Stimulated activated CD4-positive, alpha-beta T cell treated with anti-CD3 and anti-CD28 coated beads, Interleukin-1b, Interleukin-23, amount 100 ng/mL, for 4 hours (primary cell): Measurements from ENCODE around the gene ARL16.

Source experiments
- DNase-seq, 2 donors: peaks; one replicate each; pipeline ENCODE4 v3.0.0-alpha.2; 2020; ENCODE audit warnings: low read depth in 2 of 2

Gene ARL16, protein sequence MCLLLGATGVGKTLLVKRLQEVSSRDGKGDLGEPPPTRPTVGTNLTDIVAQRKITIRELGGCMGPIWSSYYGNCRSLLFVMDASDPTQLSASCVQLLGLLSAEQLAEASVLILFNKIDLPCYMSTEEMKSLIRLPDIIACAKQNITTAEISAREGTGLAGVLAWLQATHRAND

DNA sequence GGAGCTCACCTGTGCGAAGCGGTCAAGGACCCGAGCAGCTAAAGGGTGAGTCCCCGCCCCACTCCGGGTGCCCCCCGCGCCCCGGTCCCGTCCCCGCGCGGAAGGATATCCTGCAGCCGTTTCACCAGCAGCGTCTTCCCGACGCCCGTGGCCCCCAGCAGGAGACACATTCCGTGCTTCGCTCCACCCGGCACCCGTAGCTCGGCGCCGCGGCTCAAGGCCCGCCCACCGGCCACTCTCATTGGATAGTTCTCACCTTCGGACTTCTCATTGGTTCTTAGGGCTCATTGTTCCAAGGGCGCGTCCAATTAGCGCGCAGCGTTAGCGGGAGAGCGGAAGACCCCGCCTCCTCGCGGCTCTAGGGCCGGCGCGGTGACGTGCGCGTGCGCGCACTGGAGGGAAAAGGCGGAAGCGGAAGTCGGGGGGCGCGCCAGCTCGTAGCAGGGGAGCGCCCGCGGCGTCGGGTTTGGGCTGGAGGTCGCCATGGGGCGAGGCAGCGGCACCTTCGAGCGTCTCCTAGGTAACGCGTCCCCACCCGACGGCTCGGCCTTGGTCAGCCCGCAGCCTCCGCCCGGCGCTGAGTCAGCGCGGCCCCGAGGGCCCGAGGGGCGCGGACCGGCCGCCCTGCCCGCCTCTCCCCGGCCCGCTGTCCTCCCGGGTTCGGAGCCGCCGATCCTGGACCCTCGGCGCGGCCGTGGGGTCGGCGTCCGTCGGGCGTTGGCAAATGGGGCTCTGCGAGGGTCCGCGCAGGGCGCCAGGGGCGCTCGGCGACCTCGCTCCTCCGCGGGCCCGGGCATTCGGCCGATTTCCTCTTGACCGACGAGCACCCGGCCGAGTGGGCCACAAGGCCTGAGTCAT, at the start of gene ARL16, which contains the start of gene HGS:
TSS of gene ARL16 (minus strand) at position 214 of the 858 bp plus-strand sequence. CDS start at position 170, 44 bp downstream.
TSS of gene HGS (plus strand) at position 428 of the 858 bp plus-strand sequence. CDS start at position 484, 56 bp downstream.
- DNase-seq: peak; percentile 94

DNA sequence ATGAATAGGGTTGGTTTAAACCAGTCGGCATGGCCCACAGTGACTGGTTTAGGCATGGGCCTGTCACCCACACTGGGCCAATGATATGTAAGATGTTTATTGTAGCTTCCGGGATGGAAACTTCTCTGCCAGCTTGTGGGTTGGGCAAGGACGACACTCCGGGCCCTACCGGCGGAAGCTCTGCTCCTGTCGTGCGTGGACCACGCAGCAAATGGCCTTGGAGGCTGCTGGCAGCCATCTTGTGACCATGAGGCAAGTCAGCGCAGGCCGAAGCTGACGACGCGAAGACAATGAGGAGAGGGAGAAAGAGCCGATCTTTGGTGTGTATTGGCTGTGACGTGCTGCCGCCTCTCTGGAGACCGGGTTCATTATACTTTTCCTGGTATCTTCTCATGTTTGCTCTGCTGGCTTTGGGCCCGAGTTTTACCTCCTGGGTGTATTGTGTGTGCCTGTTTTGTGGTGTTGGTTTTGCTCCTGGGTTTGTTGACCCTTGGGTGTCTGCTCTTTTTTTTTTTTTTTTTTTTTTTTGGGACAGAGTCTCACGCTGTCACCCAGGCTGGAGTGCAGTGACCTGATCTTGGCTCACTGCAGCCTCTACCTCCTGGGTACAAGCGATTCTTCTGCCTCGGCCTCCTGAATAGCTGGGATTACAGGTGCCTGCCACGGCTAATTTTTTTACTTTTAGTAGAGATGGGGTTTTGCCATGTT, 43.9 kb upstream of the ARL16 start:
- no peak for DNase-seq

DNA sequence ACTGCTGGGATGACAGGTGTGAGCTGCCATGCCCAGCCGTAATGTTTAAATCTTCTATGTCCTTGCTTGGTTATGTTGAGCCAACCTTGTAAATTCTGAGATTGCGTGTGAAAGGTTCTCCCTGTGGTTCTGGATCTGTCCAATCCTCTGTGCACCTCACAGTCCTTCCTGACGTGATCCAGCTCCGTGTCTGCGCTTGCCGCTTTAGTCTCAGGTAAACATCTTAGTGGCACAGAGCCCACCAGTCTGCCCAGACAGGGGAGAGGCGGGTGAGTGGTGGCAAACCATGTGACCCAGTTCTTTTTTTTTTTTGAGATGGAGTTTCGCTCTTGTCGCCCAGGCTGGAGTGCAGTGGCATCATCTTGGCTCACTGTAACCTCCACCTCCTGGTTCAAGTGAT, 42.4 kb upstream of the ARL16 start:
- no peak for DNase-seq

DNA sequence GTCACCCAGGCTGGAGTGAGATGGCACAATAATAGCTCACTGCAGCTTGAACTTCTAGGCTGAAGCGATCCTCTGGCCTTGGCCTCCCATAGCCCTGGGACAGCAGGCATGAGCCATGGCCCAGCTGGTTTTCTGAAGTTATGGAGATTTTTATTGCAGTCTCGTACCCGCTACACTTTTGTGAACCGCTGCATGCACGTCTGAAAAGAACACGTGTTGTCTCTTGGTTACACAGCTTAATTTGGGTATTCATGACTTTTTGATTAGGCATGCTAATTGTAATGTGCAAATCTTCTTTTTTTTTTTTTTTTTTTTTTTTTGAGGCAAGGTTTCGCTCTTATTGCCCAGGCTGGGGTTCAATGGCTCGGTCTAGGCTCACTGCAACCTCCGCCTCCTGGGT, 41.8 kb upstream of the ARL16 start:
- DNase-seq: no peak

DNA sequence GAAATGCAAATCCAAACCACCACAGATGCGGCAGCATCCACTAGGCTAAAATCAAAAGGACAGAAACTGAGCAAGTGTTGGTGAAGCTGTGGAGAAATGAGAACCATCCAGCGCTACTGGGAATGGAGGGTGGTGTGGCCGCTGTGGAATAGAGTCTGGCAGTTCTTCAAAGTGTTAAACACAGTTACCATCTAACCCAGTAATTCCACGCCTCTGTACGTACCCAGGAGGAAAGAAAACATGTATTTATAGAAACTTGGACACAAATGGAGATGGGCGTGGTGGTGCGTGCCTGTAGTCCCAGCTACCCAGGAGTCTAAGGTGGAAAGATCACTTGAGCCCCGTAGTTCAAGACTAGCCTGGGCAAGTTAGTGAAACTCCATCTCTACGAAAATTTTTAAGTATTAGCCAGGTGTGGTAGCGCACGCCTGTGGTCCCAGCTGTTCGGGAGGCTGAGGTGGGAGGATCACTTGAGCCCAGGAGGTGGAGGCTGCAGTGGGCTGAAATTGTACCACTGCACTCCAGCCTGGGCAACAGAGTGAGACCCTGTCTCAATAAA, 40.1 kb upstream of the ARL16 start:
- DNase-seq: no peak

DNA sequence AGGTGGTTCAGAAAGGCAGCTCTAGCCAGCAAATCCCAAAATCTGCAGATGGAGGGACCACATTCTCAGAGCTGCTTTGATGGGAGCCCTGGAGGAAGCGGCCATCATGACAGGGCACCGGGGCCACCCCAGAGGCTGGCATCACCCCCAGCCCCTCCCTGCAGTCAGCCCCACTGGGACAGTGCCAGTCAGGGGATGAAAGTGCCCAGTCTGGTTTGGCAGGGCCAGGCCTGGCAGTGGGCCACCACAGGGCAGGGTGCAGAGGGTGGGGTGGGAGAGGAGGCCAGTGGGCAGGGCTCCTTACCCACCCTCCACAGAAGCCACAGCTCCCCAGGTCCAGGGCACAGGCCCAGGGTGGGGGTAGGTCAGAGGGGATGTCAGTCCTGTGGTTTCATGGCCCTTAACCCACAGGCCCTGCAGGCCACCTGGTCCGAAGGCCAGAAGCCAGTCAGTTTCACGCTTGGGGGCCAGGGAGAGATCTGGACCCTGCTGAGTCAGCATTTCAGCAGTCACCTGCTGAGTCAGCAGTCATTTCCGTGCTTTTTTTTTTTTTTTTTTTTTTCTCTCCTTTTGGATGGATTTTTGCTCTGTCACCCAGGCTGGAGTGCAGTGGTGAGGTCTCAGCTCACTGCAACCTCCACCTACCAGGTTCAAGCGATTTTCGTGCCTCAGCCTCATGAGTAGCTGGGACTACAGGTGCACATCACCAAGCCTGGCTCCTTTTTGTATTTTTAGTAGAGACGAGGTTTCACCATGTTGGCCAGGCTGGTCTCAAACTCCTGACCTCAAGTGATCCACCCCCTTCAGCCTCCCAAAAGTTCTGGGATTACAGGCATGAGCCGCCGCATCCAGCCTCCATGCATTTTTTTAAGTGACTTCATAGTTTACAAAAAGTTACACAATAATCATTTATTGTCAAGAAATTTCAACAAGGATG, 38.9 kb upstream of the ARL16 start:
- DNase-seq: no peak

DNA sequence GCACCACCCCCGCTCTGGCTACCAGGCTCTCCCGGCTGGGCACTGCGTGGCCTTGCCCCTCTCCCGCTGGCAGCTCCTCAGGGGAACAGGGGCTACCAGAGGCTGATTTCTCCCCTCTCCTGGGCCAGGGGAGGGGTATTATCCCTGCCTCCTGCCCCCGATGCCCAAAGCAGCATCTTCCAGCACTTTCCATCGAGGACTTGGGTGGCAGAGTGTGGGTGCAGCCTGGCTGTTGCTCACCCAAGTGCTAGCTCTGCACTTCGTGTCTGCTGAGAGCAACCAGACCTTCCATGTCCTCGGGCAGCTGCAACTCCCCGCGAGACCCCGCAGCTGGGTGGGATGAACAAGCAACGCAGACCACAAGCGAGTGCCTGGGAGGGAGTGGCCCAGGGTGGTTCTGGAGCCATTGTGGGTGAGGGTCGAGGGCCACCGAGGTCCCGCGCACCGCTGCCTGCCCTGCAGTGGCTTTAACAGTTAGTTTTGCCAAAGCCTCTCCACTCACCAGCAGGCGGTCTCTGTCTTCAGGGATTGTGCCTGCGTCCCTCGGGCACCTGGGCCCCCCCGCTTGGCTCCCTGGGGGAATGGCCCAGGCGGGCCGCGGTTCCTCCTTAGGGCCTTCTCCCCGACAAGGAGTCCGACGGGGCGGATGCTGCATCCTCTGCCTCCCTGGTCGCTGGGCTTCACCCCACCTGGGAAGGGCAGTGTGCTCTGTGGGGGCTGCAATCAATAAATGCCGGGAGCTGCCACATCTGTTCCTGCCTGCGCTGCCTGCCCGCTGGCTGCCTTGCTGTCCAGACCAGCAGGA, 36.9 kb upstream of the ARL16 start:
- DNase-seq: no peak

DNA sequence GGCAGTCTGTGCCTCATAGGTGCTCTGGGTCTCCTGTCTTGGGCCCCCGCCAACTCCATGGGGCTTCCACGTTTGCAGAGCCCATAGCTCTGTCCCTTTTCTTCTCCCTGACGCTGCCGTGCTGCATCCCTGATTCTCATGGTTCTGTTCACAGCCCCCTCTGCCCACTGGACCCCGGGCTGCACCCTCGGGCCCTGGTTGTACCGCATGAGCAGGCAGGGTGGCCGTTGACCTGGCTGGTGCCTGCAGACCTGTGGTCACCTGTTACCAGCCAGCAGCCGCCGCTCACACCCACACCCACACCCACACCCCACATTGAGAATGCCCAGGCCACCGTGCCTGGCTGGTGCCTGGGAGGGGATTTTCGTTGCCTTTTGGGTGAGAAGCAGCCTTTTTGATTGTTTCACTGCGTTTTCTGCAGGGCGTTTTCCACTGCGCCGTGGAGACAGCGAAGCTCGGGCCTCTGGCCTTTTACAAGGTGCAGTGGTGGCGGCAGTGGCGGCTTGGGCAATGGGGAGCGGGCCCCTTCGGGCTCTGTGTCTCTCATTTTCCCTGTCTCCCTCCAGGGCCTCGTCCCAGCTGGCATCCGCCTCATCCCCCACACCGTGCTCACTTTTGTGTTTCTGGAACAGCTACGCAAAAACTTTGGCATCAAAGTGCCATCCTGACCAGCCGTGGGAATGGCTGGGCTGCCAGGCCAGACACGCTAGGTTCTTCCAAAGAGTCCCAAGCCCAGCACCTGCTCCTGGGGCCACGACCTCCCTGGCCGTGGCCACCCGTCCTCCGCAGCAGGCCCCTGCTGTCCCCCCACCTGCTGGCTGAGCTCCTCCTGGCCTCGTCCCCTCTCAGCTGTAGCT, 36.0 kb upstream of the ARL16 start:
- DNase-seq: no peak

DNA sequence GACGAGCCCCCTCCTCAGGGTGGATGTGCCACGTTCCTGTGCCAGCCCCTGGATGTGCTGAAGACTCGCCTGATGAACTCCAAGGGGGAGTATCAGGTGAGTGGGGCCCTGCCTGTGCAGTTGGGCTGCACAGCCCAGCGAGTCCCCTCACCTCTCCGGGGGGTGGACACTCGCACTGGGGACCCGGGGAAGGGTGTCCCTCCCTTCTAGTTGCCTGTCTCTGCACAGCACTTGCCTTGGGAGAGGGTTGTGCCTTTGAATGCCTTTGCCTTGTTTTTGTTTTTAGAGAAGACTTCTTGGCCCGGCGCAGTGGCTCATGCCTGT, 34.1 kb upstream of the ARL16 start:
- DNase-seq: no peak

DNA sequence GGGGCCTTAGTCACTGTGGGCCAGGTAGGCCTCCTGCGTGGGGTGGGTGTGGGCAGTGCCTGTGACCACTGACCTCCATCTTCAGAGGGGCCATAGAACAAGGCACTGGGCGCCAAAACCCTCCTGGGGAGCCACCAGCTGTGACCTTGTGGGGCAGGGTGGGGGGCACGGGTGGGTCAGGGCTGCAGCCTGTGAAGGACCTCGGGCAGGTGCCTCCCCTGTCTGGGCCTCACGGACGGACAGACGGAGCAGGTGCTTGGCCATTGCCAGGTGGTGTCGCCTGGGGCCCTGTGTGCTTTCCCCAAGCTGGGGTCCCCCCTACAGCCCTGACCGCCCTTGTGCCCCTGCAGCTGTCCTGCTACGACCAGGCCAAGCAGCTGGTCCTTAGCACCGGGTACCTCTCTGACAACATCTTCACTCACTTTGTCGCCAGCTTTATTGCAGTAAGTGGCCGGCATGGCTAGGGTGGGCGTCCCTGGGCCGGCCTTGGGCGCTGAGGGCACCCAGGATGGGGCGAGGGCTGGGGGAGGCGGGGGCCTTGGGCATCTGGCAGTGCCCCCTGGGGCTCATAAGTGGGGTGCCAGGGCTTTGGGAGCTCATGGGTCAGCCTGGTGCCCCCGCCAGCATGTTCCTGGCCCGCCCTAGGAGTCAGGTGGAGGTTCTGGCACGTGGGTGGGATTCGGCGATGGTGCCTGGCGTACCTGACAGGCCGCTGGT, 33.6 kb upstream of the ARL16 start:
- DNase-seq: no peak

DNA sequence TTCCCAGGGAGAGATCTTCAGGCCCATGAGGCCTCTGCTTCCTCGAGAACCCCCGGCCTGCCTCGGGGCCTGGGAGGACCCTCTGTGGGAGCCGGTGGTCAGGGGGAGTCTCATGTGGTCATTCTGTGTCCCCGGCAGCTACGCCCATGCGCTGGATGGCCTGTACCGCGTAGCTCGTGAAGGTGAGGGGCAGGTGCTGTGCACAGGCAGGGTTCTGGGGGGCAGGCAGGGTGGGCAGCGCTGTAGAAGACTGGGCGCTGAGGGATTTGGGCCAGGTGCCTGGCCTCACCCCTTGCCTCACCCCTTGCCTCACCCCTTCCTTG, 33.0 kb upstream of the ARL16 start:
- no peak for DNase-seq

DNA sequence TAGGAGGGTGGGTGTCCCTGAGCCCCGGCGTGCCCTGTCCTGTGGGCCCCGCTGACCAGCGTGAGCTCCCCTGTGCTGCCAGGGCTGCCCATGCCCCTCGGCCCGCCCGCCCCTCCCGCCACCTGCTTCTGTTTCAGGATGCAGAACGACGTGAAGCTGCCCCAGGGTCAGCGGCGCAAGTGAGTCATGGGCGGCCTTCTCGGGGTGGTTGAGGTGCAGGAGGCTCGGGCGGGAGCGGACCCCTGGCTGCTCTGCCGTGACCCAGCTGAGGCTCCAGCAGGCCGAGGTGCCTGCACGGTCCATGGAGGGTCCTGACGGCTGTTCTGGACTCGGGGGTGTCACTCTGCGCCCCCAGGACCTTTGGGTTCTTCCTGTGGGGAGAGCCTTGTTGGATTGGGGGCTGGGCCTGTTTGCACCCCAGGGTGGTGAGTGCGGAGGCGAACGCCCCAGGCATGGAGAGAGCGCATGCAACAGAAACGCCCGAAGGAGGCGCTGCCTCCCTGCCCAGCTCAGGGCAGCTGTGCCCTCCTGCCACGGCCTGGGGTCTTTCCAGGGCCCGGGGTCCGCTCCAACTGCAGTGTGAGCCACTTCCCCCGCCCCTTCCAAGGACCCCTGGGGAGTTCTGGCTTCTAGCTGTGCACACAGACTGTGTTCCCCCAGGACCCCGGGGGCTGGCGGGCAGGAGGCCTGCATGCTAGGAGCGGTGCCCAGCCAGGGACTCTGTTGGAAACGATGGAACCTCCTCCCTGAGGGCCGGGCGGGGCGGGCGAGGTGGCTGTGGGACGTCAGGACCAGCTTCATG, 32.5 kb upstream of the ARL16 start:
- DNase-seq: no peak

DNA sequence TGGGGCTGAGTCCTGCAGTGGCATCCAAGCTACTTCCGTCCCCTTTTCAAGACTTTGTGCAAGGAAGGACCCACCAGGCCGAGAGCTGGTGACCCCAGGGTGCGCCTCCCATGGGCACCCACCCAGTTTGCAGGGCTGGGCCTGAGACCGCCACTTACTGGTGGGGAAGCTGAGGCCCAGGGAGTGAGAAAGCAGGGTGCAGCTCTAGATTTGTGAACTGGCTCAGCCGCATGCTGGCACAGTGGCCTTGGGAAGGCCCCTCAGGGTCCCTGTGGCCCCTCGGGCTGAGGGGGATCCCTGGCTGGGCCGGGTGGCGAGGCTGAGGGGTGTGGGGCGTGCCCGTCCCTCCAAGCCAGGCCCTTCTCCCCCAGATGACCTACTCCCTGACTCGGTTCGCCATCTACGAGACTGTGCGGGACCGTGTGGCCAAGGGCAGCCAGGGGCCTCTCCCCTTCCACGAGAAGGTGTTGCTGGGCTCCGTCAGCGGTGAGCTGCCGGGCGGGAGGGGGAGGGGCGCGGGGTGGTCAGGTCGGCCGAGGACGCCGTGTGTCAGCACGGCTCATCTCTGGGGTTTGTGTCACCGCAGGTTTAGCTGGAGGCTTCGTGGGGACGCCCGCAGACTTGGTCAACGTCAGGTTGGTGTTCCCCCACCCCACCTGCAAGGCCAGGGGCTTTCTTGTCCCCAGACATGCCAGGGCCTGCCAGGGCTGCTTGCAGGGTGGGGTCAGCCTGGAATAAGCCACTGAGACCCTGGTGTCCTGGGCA, 31.7 kb upstream of the ARL16 start:
- DNase-seq: no peak

DNA sequence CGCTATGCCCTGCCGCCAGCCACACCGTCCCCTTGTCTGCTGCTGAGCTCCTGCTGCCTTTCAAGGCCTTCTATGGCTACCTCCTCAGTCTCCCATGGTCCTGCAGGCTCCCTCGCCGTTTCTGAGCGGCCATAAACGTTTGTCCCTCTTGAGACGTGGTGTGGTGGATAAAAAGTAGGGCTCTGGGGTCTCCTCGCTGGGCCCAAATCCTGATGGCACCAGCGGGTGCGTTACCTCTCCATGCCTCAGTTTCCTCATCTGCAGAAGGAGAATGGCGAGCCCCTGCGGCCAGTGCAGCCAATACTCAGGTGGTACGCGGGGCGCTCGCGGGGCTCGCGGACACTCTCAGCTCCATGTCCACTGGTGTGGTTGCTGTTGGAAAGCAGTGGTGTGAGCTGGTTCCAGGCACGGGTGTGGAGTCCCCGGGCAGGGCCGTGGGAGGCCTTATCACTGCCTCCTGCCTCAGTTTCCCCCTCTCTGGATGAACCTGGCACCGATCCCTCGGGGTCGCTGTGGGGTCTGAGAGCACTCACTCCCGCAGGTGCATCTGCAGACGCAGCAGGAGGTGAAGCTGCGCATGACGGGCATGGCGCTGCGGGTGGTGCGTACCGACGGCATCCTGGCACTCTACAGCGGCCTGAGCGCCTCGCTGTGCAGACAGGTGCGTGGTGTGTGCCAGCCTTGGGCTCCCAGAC, 31.0 kb upstream of the ARL16 start:
- DNase-seq: no peak

DNA sequence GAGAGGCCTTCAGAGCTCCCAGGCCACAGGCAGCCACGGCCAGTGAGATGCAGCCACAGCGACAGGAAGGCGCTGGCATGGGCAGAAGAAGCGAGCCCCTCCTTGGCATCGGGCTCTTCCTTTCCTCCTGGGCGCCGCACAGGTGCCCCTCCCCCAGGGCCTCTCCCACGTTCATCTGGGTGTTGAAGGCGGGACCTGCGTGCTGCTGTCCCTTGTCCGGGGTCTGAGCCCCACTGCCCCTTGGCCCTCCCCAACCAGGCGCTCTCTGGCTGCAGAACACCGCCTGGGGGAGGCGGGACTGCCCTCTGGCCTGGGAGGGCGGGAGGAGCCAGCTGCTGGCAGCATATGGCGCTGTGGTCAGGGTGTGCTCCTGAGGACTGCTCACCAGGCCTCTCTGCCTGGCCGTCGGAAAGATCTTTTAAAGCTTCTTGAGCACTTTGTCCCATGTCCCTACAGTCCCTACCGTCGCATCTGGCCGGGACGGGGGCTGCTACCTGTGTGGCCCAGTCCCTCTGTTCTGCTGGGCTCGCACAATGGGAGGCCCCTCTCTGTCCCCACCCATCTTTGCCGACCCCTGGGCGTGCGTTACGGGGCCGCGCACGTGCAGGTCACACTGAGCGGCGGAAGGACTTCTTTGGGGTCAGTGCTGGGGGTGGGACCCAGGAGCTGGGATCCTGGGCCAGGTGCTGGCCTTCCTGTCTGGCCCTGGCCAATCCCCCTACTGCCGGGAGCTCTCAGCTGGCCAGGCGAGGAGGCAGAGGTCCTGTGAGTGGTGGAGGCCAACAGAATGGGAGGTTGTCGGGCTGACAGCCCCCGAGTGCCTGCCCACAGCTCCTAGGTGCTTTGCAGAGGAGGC, 30.2 kb upstream of the ARL16 start:
- DNase-seq: no peak

DNA sequence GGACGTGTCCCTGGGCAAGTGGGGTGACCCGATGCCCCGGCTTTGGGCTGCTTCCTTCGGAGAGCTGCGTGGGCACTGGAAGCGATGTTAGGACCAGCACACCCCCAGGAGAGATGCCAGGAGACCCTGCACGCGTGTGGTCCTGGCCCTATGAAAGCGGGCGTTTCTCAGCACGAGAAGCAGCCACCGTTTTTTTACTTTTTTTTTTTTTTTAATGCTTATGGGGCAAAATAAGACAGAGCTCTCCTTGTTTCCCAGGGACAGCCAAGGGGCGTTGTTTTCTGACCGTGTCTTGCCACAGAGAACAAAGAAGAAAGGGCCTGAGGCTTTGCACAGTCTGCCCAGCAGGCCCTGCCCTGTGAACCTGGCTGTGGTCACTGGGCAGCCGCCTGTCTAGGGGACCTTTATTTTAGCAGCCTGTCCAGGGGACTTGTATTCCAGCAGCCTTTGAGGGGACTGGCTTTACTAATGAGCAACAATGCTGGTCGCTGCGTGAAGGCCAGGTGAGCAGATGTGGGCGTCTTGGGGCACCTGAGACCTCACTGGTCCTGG, 29.5 kb upstream of the ARL16 start:
- no peak for DNase-seq
